ENCODE data around the gene NELFCD.

The NELFCD gene

DNA sequence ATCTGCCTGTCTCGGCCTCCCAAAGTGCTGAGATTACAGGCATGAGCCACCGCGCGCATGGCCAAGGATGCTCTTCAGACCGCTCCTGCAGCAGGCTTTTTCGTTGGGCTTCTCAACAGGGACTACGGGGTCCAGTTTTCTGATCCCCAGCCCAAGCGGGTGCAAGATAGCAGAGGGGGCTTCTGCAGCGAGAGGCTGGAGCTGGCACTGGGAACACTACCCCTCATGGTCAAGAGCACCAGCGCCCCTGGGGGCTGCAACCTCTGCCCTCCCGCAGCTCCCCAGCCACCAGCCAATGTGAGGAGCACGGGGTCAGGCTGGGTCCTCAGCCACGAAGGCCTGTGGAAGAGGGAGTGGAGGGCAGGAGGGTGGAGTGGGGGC lies 20.0 kb downstream of the NELFCD start:
- H3K27ac ChIP-seq (ENCODE audit: low read length) = no peak overlapping the region
- peaks cover 76% of the 10 kb centered on the region for H3K36me3 ChIP-seq (replicated peaks; ENCODE audit: low read depth, low read length)
- H3K4me2 ChIP-seq (ENCODE audit: low read length) = no peak overlapping the region
- peaks cover 79% of the 10 kb centered on the region for H3K79me2 ChIP-seq (ENCODE audit: low read length)
- H2AFZ ChIP-seq (ENCODE audit: low read depth, low read length) = no peak overlapping the region
- H3K4me3 ChIP-seq (ENCODE audit: low read length) = no peak overlapping the region
- no peaks in the 10 kb centered on the region for H3K27me3 ChIP-seq (ENCODE audit: low read depth, low read length)
- peaks cover 55% of the 10 kb centered on the region for H4K20me1 ChIP-seq (ENCODE audit: insufficient read depth, low read length)
- H3K4me1 ChIP-seq (ENCODE audit: low read length) = peaks cover 52% of the 10 kb centered on the region
- no peaks in the 10 kb centered on the region for H3K9me3 ChIP-seq (ENCODE audit: insufficient read depth, low read length)
- no peak for TF ChIP-seq EZH2phosphoT487 (IDR thresholded peaks at IDR 0.05; ENCODE audit: low read depth)
- TF ChIP-seq, protein P1, sequence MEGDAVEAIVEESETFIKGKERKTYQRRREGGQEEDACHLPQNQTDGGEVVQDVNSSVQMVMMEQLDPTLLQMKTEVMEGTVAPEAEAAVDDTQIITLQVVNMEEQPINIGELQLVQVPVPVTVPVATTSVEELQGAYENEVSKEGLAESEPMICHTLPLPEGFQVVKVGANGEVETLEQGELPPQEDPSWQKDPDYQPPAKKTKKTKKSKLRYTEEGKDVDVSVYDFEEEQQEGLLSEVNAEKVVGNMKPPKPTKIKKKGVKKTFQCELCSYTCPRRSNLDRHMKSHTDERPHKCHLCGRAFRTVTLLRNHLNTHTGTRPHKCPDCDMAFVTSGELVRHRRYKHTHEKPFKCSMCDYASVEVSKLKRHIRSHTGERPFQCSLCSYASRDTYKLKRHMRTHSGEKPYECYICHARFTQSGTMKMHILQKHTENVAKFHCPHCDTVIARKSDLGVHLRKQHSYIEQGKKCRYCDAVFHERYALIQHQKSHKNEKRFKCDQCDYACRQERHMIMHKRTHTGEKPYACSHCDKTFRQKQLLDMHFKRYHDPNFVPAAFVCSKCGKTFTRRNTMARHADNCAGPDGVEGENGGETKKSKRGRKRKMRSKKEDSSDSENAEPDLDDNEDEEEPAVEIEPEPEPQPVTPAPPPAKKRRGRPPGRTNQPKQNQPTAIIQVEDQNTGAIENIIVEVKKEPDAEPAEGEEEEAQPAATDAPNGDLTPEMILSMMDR (IDR thresholded peaks at IDR 0.05; ENCODE audit: low read depth, low read length) = no peak
- no peak overlapping the region for H3K9ac ChIP-seq (ENCODE audit: low read length)

DNA sequence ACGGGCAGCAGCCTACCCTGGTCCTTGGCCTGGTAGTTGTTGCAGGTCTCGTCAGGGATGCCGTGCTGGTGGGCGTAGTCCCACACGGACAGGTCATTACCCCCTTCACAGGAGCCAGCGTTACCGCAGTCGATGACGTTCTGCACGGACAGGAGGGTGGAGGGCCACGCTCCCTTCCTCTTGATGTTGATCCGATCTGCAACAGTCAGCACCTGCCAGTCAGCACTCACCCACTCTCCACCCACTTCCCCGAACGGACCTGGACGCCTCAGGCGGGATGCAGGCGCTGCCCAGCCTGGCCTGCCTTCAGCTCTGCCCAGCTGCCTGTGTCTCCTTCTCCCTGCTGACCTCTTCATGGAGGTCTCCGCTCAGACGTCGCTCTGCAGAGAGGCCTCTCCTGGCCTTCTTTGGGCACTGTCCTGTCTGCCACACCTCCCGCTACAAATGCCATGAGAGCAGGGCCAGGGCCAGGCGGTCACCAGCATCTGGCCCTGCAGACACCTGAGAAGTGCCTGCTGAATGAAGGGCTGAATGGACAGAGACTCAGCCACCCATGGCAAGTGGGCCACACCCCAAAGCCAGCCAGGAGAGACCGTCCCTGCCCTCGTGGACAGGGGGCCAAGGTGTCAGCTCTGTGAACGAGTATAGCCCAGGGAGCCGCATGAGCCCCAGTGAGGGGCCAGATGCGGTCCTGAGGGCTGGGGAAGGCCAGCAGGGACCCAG lies 20.6 kb downstream of the NELFCD start:
- H3K79me2 ChIP-seq (ENCODE audit: low read length) = peaks cover 79% of the 10 kb centered on the region
- peaks cover 72% of the 10 kb centered on the region for H3K36me3 ChIP-seq (replicated peaks; ENCODE audit: low read depth, low read length)
- peaks cover 47% of the 10 kb centered on the region for H3K4me1 ChIP-seq (ENCODE audit: low read length)

DNA sequence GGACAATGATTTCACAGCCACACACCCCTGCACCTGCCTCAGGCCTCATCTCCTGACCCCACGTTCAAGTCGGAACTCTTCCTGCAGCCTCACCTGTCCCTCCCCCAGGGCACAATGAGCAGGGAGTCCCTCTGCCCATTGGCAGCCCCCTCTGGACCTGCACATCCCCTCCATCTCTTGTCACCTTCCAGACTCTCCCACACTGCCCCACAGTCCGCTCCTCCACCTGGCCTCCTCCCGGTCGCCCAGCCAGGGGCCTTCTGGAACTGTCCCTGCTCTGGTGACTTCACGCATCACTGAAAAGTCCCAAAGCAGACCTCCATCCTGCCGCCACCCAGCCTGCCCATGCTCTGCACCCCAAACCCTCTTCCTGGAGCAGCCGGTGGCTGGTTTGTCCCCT lies 21.3 kb downstream of the NELFCD start:
- Histone ChIP-seq H3K27ac (ENCODE audit: low read length) (no peak overlapping the region), H3K9ac (ENCODE audit: low read length) (no peak overlapping the region), H4K20me1 (ENCODE audit: insufficient read depth, low read length) (peaks cover 44% of the 10 kb centered on the region), H3K9me3 (ENCODE audit: insufficient read depth, low read length) (no peaks in the 10 kb centered on the region), H3K4me3 (ENCODE audit: low read length) (no peak overlapping the region), H3K4me1 (ENCODE audit: low read length) (peaks cover 40% of the 10 kb centered on the region), H3K79me2 (ENCODE audit: low read length) (peaks cover 80% of the 10 kb centered on the region), H3K27me3 (ENCODE audit: low read depth, low read length) (no peaks in the 10 kb centered on the region), H3K4me2 (ENCODE audit: low read length) (no peak overlapping the region), H3K36me3 (replicated peaks; ENCODE audit: low read depth, low read length) (peaks cover 64% of the 10 kb centered on the region), H2AFZ (ENCODE audit: low read depth, low read length) (no peak overlapping the region)
- TF ChIP-seq EZH2phosphoT487 (IDR thresholded peaks at IDR 0.05; ENCODE audit: low read depth) = no peak
- TF ChIP-seq, protein P1 (IDR thresholded peaks at IDR 0.05; ENCODE audit: low read depth, low read length) = no peak

More for the DNA sequence above, 20.6 kb downstream of the NELFCD start:
- no peak overlapping the region for H2AFZ ChIP-seq (ENCODE audit: low read depth, low read length)
- no peak overlapping the region for H3K27ac ChIP-seq (ENCODE audit: low read length)
- H3K4me3 ChIP-seq (ENCODE audit: low read length) = no peak overlapping the region
- no peaks in the 10 kb centered on the region for H3K9me3 ChIP-seq (ENCODE audit: insufficient read depth, low read length)
- no peak for TF ChIP-seq EZH2phosphoT487 (IDR thresholded peaks at IDR 0.05; ENCODE audit: low read depth)
- TF ChIP-seq, protein P1 (IDR thresholded peaks at IDR 0.05; ENCODE audit: low read depth, low read length) = no peak
- H4K20me1 ChIP-seq (ENCODE audit: insufficient read depth, low read length) = peaks cover 50% of the 10 kb centered on the region
- no peak overlapping the region for H3K9ac ChIP-seq (ENCODE audit: low read length)
- no peak overlapping the region for H3K4me2 ChIP-seq (ENCODE audit: low read length)
- H3K27me3 ChIP-seq (ENCODE audit: low read depth, low read length) = no peaks in the 10 kb centered on the region

GRCh38 chr20:59002874-59003399 lies 21.9 kb downstream of the NELFCD start:
- H3K36me3 ChIP-seq (replicated peaks; ENCODE audit: low read depth, low read length) = peaks cover 59% of the 10 kb centered on the region
- H3K27ac ChIP-seq (ENCODE audit: low read length) = peak overlapping the region; percentile 92; the same call in 1 of the 2 replicates
- H3K4me2 ChIP-seq (ENCODE audit: low read length) = peak overlapping the region; percentile 99

More at GRCh38 chr20:59002874-59003399, 21.9 kb downstream of the NELFCD start:
- H3K79me2 ChIP-seq (ENCODE audit: low read length) = peaks cover 77% of the 10 kb centered on the region
- no peak overlapping the region for H2AFZ ChIP-seq (ENCODE audit: low read depth, low read length)
- H3K4me1 ChIP-seq (ENCODE audit: low read length) = peaks cover 40% of the 10 kb centered on the region
- no peak overlapping the region for H3K4me3 ChIP-seq (ENCODE audit: low read length)
- H3K27me3 ChIP-seq (ENCODE audit: low read depth, low read length) = no peaks in the 10 kb centered on the region
- no peak for TF ChIP-seq EZH2phosphoT487 (IDR thresholded peaks at IDR 0.05; ENCODE audit: low read depth)
- TF ChIP-seq, protein P1 (IDR thresholded peaks at IDR 0.05; ENCODE audit: low read depth, low read length) = no peak
- peaks cover 38% of the 10 kb centered on the region for H4K20me1 ChIP-seq (ENCODE audit: insufficient read depth, low read length)
- H3K9me3 ChIP-seq (ENCODE audit: insufficient read depth, low read length) = no peaks in the 10 kb centered on the region
- no peak overlapping the region for H3K9ac ChIP-seq (ENCODE audit: low read length)

All from OCI-LY3 (cell line).